ENCODE measurements around the gene DPP3.

DPP3 gene

GRCh38 chr11:66488957-66489356 is 8.7 kb downstream of the DPP3 start:
- DNase-seq = no peak

GRCh38 chr11:66489636-66490035 is 9.4 kb downstream of the DPP3 start:
- DNase-seq = peak in 2 of 3 experiments; percentile 94 to 98

- no peak for DNase-seq
Measured at GRCh38 chr11:66491315-66491935, 11.2 kb downstream of the DPP3 start.

GRCh38 chr11:66492161-66492865 is 12.1 kb downstream of the DPP3 start:
- DNase-seq = no peak

- DNase-seq = no peak
Measured at GRCh38 chr11:66493130-66493529, 12.9 kb downstream of the DPP3 start.

- no peak for DNase-seq
Measured at GRCh38 chr11:66494458-66494857, 14.2 kb downstream of the DPP3 start.

GRCh38 chr11:66494935-66495334 is 14.7 kb downstream of the DPP3 start:
- no peak for DNase-seq

GRCh38 chr11:66495401-66495854 is 15.2 kb downstream of the DPP3 start:
- no peak for DNase-seq

GRCh38 chr11:66497206-66497605 is 17.0 kb downstream of the DPP3 start:
- no peak for DNase-seq

GRCh38 chr11:66498506-66498905 is 18.3 kb downstream of the DPP3 start:
- DNase-seq = no peak

- DNase-seq = no peak
Measured at GRCh38 chr11:66505276-66505816, 25.1 kb downstream of the DPP3 start.

- DNase-seq = no peak
Measured at GRCh38 chr11:66509131-66509561, 28.9 kb downstream of the DPP3 start.

GRCh38 chr11:66510271-66510989 is 30.2 kb downstream of the DPP3 start, which contains the start of gene BBS1:
Gene BBS1, plus strand, starts transcription at chr11:66510635. Its CDS starts 25 bp downstream, at chr11:66510660.
- peak; percentile 78 to 90 (median 83) for DNase-seq

GRCh38 chr11:66510990-66511339 is 30.7 kb downstream of the DPP3 start:
- DNase-seq = no peak

GRCh38 chr11:66523611-66524010 is 43.4 kb downstream of the DPP3 start:
- no peak for DNase-seq

GRCh38 chr11:66524304-66525040 is 44.2 kb downstream of the DPP3 start:
- no peak for DNase-seq

- DNase-seq = no peak
Measured at GRCh38 chr11:66529069-66529468, 48.8 kb downstream of the DPP3 start.

- DNase-seq = no peak
Measured at GRCh38 chr11:66529655-66530054, 49.4 kb downstream of the DPP3 start.

- no peak for DNase-seq
Measured at GRCh38 chr11:66530927-66531709, 50.9 kb downstream of the DPP3 start.

GRCh38 chr11:66531841-66532240 is 51.6 kb downstream of the DPP3 start:
- DNase-seq = no peak

GRCh38 chr11:66532784-66533183 is 52.5 kb downstream of the DPP3 start:
- DNase-seq = no peak
